RWPE2 (cell line): ENCODE results near the gene LRRC40.

Experiments used
- ATAC-seq: fragments of 200-7000 bp; cut with Tn5 transposase; 3 replicates; pipeline ENCODE4 v1.9.1; 2021; ENCODE audit warnings: low read depth
- DNase-seq: peaks from one replicate; pipeline ENCODE4 v3.0.0-alpha.2; 2020; ENCODE audit warnings: low spot score
- H3K27ac ChIP-seq: fragments of 450-650 bp; 2 replicates; pipeline ENCODE4 v1.5.1; 2017; ENCODE audit warnings: mild to moderate bottlenecking; ENCODE audit not compliant: poor library complexity, severe bottlenecking
- H3K27me3 ChIP-seq: fragments of 250-450 bp; sonication (Bioruptor Pico); 2 replicates; pipeline ENCODE4 v1.5.1; 2021; ENCODE audit warnings: mild to moderate bottlenecking, moderate library complexity; ENCODE audit not compliant: insufficient read depth, poor library complexity, severe bottlenecking
- H3K36me3 ChIP-seq: fragments of 250-450 bp; sonication (Bioruptor Pico); 2 replicates; pipeline ENCODE4 v1.5.1; 2020; ENCODE audit warnings: low read depth, mild to moderate bottlenecking, moderate library complexity
- H3K4me1 ChIP-seq: fragments of 250-450 bp; sonication (Bioruptor Pico); 2 replicates; pipeline ENCODE4 v1.5.1; 2021; ENCODE audit warnings: mild to moderate bottlenecking, moderate library complexity; ENCODE audit not compliant: insufficient read depth, poor library complexity, severe bottlenecking
- H3K4me3 ChIP-seq: fragments of 250-450 bp; sonication (Bioruptor Pico); 2 replicates; pipeline ENCODE4 v1.5.1; 2021; ENCODE audit warnings: mild to moderate bottlenecking, moderate library complexity; ENCODE audit not compliant: severe bottlenecking
- H3K9me3 ChIP-seq: fragments of 250-450 bp; sonication (Bioruptor Pico); 2 replicates; pipeline ENCODE4 v1.5.1; 2021; ENCODE audit warnings: mild to moderate bottlenecking, moderate library complexity; ENCODE audit not compliant: severe bottlenecking
- TF ChIP-seq, protein P1 (sequence below): fragments of 450-650 bp; IDR thresholded peaks from one replicate; pipeline ENCODE4 v1.5.1; 2017; ENCODE audit warnings: mild to moderate bottlenecking, moderate library complexity; ENCODE audit not compliant: poor library complexity, severe bottlenecking

LRRC40 gene

DNA sequence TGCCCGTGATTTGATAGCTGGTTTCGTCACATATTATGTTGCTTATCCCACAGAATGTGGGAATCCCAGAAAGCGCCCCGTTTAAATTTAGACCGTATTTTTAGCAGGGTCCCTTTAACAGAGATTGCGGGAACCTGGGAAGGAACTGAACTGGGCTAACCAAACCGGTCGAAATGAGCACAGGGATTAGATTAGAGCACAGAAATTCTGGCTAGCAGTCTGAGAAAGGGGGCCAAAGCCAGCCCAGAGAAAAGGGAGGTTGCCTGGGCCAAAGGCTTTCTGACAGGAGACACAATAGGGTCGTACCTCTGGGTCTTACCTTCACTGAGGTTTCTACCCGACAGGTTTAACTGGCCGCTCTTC is 327 bp downstream of the LRRC40 start:
- peak; percentile 48 for ATAC-seq
- Histone ChIP-seq H3K9me3 (no peaks in the 10 kb centered on the region), H3K4me3 (peak overlapping the region; percentile 81), H3K36me3 (peaks cover 23% of the 10 kb centered on the region), H3K4me1 (peaks cover 10% of the 10 kb centered on the region), H3K27ac (peak overlapping the region; percentile 51), H3K27me3 (no peaks in the 10 kb centered on the region)
- no peak for DNase-seq
- TF ChIP-seq, protein P1, sequence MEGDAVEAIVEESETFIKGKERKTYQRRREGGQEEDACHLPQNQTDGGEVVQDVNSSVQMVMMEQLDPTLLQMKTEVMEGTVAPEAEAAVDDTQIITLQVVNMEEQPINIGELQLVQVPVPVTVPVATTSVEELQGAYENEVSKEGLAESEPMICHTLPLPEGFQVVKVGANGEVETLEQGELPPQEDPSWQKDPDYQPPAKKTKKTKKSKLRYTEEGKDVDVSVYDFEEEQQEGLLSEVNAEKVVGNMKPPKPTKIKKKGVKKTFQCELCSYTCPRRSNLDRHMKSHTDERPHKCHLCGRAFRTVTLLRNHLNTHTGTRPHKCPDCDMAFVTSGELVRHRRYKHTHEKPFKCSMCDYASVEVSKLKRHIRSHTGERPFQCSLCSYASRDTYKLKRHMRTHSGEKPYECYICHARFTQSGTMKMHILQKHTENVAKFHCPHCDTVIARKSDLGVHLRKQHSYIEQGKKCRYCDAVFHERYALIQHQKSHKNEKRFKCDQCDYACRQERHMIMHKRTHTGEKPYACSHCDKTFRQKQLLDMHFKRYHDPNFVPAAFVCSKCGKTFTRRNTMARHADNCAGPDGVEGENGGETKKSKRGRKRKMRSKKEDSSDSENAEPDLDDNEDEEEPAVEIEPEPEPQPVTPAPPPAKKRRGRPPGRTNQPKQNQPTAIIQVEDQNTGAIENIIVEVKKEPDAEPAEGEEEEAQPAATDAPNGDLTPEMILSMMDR: no peak

DNA sequence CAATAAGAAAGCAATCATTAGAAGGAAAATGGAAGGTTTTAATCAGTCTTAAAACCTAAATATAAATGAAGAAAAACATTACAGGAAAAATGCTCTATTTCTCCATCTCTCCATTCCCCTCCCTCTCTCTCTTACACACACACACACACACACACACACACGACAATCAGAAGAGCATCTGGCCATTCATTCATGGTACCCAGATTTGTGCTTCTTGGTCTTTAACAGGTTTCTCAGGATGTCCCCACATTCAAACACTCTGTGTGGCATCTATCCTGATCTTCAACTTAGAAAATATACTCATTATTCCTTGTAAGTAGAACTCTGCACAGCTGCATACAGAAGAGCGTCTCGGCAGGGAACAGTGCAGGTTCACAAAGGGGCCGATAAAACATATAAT is 779 bp downstream of the LRRC40 start:
- DNase-seq: no peak
- H3K36me3 ChIP-seq: peaks cover 18% of the 10 kb centered on the region
- H3K27me3 ChIP-seq: no peaks in the 10 kb centered on the region
- peak overlapping the region; percentile 51 for H3K27ac ChIP-seq
- peaks cover 10% of the 10 kb centered on the region for H3K4me1 ChIP-seq
- peak overlapping the region; percentile 81 for H3K4me3 ChIP-seq
- no peaks in the 10 kb centered on the region for H3K9me3 ChIP-seq
- TF ChIP-seq, protein P1: no peak
- 0 out of 3 replicates have a peak, but pooled peaks have one; percentile 20 for ATAC-seq

- peaks cover 10% of the 10 kb centered on the region for H3K4me1 ChIP-seq
- H3K27me3 ChIP-seq: no peaks in the 10 kb centered on the region
- H3K9me3 ChIP-seq: no peaks in the 10 kb centered on the region
- ATAC-seq (no peak), DNase-seq (no peak)
- no peak overlapping the region for H3K27ac ChIP-seq
- TF ChIP-seq, protein P1: no peak
- peaks cover 16% of the 10 kb centered on the region for H3K36me3 ChIP-seq
- H3K4me3 ChIP-seq: peak overlapping the region; percentile 81
Measured at GRCh38 chr1:70204139-70204538, 1.2 kb downstream of the LRRC40 start.

DNA sequence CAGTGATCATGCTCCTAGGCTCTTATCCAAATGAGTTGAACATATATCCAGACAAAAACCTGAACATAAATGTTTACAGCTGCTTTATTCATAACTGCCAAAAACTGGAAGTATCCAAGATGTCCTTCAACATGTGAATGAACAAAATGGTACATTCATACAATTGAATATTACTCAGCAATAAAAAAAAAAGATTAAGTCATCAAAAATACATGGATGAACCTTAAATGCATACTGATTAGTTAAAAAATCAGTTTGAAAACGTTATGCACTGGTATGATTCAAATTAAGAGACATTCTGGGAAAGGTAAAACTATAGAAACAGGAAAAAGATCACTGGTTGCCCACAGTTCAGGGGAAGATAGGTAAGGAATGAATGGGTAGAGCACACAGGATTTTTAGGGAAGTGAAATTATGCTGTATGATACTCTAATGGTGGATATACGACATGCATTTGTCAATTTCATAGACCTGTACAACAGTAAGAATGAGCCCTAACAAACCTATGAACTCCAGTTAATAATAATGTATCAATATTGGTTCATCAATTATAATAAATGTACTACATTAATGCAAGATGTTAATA is 3.1 kb downstream of the LRRC40 start:
- no peak overlapping the region for H3K4me3 ChIP-seq

GRCh38 chr1:70200065-70200464 is 5.3 kb downstream of the LRRC40 start:
- H3K9me3 ChIP-seq: no peaks in the 10 kb centered on the region
- H3K36me3 ChIP-seq: no peaks in the 10 kb centered on the region
- no peak for ATAC-seq
- no peak for DNase-seq
- H3K27ac ChIP-seq: no peak overlapping the region
- TF ChIP-seq, protein P1: no peak
- H3K27me3 ChIP-seq: no peaks in the 10 kb centered on the region
- H3K4me1 ChIP-seq: peaks cover 5% of the 10 kb centered on the region
- no peak overlapping the region for H3K4me3 ChIP-seq

More for the DNA sequence above, 3.1 kb downstream of the LRRC40 start:
- H3K4me1 ChIP-seq: peaks cover 9% of the 10 kb centered on the region
- ATAC-seq (no peak), DNase-seq (no peak)
- no peak overlapping the region for H3K27ac ChIP-seq
- TF ChIP-seq, protein P1: no peak
- H3K27me3 ChIP-seq: no peaks in the 10 kb centered on the region
- no peaks in the 10 kb centered on the region for H3K9me3 ChIP-seq
- no peaks in the 10 kb centered on the region for H3K36me3 ChIP-seq
